HepG2 (cell line): Measurements from ENCODE around the gene FRMD3. TPM values are rescaled to one million over a fixed set of nuclear protein-coding genes. Genes with fewer than 3 reads are reported as not detected.
A peak's percentile ranks its signal among the peaks of the same experiment; 100 is the strongest.

Experiments
- CBX5 ChIP-seq: sonication (generic); formaldehyde crosslinking; IDR thresholded peaks from 2 replicates; pipeline ENCODE4 v1.4.0; 2020; ENCODE audit warnings: missing genetic modification reagents, borderline replicate concordance
- MAX ChIP-seq: IDR thresholded peaks from 2 replicates; pipeline ENCODE4 v1.6.1; 2012; ENCODE audit warnings: inconsistent platforms
- SOX13 ChIP-seq, 3 experiments: fragments of 450-650 bp in 1 of 3; sonication (generic) in 1 of 3; formaldehyde crosslinking in 1 of 3; IDR thresholded peaks in 2 of 3; conservative IDR thresholded peaks in 1 of 3; 2 replicates each; pipeline versions ENCODE4 v1.5.0 to v1.6.1; 2016 to 2020; ENCODE audit warnings: antibody characterized with exemption in 1 of 3, mild to moderate bottlenecking in 1 of 3, missing compliant biosample characterization in 1 of 3, missing genetic modification reagents in 1 of 3, moderate library complexity in 1 of 3
- SPEN ChIP-seq: sonication (generic); formaldehyde crosslinking; IDR thresholded peaks from 2 replicates; pipeline ENCODE4 v1.5.1; 2020; ENCODE audit warnings: low read depth, mild to moderate bottlenecking, missing genetic modification reagents
- TAF15 ChIP-seq: fragments of 200-400 bp; formaldehyde crosslinking; IDR thresholded peaks from one replicate; pipeline ENCODE4 v1.6.1; 2018; ENCODE audit warnings: mild to moderate bottlenecking, low read depth, low read length; ENCODE audit not compliant: poor library complexity, severe bottlenecking
- TFE3 ChIP-seq: IDR thresholded peaks from 2 replicates; pipeline ENCODE4 v1.6.1; 2016
- TGIF2 ChIP-seq: IDR thresholded peaks from 2 replicates; pipeline ENCODE4 v1.6.1; 2016; ENCODE audit warnings: control low read depth, missing compliant biosample characterization
- ZBTB7B ChIP-seq: sonication (generic); formaldehyde crosslinking; IDR thresholded peaks from 2 replicates; pipeline ENCODE4 v1.4.0; 2020; ENCODE audit warnings: missing genetic modification reagents
- ZNF614 ChIP-seq: IDR thresholded peaks from 2 replicates; pipeline ENCODE4 v1.6.1; 2018; ENCODE audit warnings: missing biosample characterization, missing genetic modification reagents, inconsistent platforms, borderline replicate concordance
- ZNF773 ChIP-seq: sonication (generic); formaldehyde crosslinking; IDR thresholded peaks from 2 replicates; pipeline ENCODE4 v1.4.0; 2020; ENCODE audit warnings: missing genetic modification reagents, borderline replicate concordance
- ZNF776 ChIP-seq: sonication (generic); formaldehyde crosslinking; IDR thresholded peaks from 2 replicates; pipeline ENCODE4 v1.4.0; 2020; ENCODE audit warnings: mild to moderate bottlenecking, missing genetic modification reagents
- polyA plus RNA-seq, 8 experiments: library from polyadenylated mRNA; depleted of rRNA in 3 of 8; stranded (reverse) in 7 of 8; unstranded in 1 of 8; fragments of >200 nt; fragmentation: Illumina TruSeq in 4 of 8; extraction: Trizol in 4 of 8; gene quantifications; 2 replicates each; pipeline versions ENCODE4 v1.2.1 to v1.2.3, GENCODE V29; 2011 to 2016; ENCODE audit warnings: low read depth in 4 of 8, missing spikeins in 1 of 8, mixed read lengths in 1 of 8; ENCODE audit not compliant: insufficient read depth in 1 of 8
- total RNA-seq, 5 experiments: library from RNA; depleted of rRNA; stranded (reverse); fragments of >200 nt; fragmentation: Illumina TruSeq; extraction: Trizol; gene quantifications; 2 replicates each; pipeline ENCODE4 v1.2.3, GENCODE V29; 2016; ENCODE audit warnings: low read depth in 1 of 5
- TF ChIP-seq, protein P1 (sequence below): sonication (generic); formaldehyde crosslinking; IDR thresholded peaks from 2 replicates; pipeline ENCODE4 v1.4.0; 2020; ENCODE audit warnings: missing genetic modification reagents, mild to moderate bottlenecking, borderline replicate concordance
- TF ChIP-seq, protein P2 (sequence below): sonication (generic); formaldehyde crosslinking; IDR thresholded peaks from 2 replicates; pipeline ENCODE4 v1.4.0; 2020; ENCODE audit warnings: missing genetic modification reagents
- TF ChIP-seq, protein P3 (sequence below): sonication (generic); formaldehyde crosslinking; IDR thresholded peaks from 2 replicates; pipeline ENCODE4 v1.4.0; 2020; ENCODE audit warnings: missing genetic modification reagents
- TF ChIP-seq, protein P4 (sequence below): sonication (generic); formaldehyde crosslinking; IDR thresholded peaks from 2 replicates; pipeline ENCODE4 v1.5.0; 2020; ENCODE audit warnings: missing genetic modification reagents
- TF ChIP-seq, protein P5 (sequence below): sonication (generic); formaldehyde crosslinking; IDR thresholded peaks from 2 replicates; pipeline ENCODE4 v1.4.0; 2020; ENCODE audit warnings: missing genetic modification reagents
- TF ChIP-seq, protein P6 (sequence below): sonication (generic); formaldehyde crosslinking; IDR thresholded peaks from 2 replicates; pipeline ENCODE4 v1.8.0; 2022; ENCODE audit warnings: missing genetic modification reagents, mild to moderate bottlenecking, inconsistent platforms, borderline replicate concordance

Gene FRMD3
- total and polyA plus RNA-seq, 2 of the 13 experiments (the other 11 are each of a cell fraction or from before 2014, with no cell fraction given) = 3.2 to 7.7 TPM

GRCh38 chr9:83266666-83267496 lies 271.3 kb downstream of the FRMD3 start (continued):
- TF ChIP-seq, protein P1, sequence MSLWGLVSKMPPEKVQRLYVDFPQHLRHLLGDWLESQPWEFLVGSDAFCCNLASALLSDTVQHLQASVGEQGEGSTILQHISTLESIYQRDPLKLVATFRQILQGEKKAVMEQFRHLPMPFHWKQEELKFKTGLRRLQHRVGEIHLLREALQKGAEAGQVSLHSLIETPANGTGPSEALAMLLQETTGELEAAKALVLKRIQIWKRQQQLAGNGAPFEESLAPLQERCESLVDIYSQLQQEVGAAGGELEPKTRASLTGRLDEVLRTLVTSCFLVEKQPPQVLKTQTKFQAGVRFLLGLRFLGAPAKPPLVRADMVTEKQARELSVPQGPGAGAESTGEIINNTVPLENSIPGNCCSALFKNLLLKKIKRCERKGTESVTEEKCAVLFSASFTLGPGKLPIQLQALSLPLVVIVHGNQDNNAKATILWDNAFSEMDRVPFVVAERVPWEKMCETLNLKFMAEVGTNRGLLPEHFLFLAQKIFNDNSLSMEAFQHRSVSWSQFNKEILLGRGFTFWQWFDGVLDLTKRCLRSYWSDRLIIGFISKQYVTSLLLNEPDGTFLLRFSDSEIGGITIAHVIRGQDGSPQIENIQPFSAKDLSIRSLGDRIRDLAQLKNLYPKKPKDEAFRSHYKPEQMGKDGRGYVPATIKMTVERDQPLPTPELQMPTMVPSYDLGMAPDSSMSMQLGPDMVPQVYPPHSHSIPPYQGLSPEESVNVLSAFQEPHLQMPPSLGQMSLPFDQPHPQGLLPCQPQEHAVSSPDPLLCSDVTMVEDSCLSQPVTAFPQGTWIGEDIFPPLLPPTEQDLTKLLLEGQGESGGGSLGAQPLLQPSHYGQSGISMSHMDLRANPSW (CRISPR knock-in tag) = no peak
- TF ChIP-seq SOX13 (IDR thresholded peaks at IDR 0.05) = no peak
- TF ChIP-seq SOX13 (CRISPR knock-in tag; conservative IDR thresholded peaks at IDR 0.05 in 1 of 2, IDR thresholded peaks at IDR 0.05 in 1 of 2) = peak in 1 of 2 experiments; percentile 37; a peak in 1 of 4 replicates
- TF ChIP-seq, protein P2, sequence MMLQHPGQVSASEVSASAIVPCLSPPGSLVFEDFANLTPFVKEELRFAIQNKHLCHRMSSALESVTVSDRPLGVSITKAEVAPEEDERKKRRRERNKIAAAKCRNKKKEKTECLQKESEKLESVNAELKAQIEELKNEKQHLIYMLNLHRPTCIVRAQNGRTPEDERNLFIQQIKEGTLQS (CRISPR knock-in tag) = no peak
- TF ChIP-seq ZNF773 (CRISPR knock-in tag) = no peak
- no peak for TF ChIP-seq ZBTB7B (CRISPR knock-in tag)
- TF ChIP-seq, protein P3, sequence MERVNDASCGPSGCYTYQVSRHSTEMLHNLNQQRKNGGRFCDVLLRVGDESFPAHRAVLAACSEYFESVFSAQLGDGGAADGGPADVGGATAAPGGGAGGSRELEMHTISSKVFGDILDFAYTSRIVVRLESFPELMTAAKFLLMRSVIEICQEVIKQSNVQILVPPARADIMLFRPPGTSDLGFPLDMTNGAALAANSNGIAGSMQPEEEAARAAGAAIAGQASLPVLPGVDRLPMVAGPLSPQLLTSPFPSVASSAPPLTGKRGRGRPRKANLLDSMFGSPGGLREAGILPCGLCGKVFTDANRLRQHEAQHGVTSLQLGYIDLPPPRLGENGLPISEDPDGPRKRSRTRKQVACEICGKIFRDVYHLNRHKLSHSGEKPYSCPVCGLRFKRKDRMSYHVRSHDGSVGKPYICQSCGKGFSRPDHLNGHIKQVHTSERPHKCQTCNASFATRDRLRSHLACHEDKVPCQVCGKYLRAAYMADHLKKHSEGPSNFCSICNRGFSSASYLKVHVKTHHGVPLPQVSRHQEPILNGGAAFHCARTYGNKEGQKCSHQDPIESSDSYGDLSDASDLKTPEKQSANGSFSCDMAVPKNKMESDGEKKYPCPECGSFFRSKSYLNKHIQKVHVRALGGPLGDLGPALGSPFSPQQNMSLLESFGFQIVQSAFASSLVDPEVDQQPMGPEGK = no peak
- no peak for TF ChIP-seq TAF15
- peak; percentile 71; the same call in 1 of the 2 replicates for TF ChIP-seq TGIF2 (CRISPR knock-in tag)
- peak; percentile 24; the same call in 1 of the 2 replicates for TF ChIP-seq CBX5
- TF ChIP-seq TFE3 (CRISPR knock-in tag) = no peak
- no peak for TF ChIP-seq ZNF614 (CRISPR knock-in tag)
- TF ChIP-seq, protein P4, sequence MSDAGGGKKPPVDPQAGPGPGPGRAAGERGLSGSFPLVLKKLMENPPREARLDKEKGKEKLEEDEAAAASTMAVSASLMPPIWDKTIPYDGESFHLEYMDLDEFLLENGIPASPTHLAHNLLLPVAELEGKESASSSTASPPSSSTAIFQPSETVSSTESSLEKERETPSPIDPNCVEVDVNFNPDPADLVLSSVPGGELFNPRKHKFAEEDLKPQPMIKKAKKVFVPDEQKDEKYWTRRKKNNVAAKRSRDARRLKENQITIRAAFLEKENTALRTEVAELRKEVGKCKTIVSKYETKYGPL = no peak
- peak; percentile 49; the same call in 1 of the 2 replicates for TF ChIP-seq SPEN (CRISPR knock-in tag)
- peak; percentile 95 for TF ChIP-seq MAX
- TF ChIP-seq, protein P5, sequence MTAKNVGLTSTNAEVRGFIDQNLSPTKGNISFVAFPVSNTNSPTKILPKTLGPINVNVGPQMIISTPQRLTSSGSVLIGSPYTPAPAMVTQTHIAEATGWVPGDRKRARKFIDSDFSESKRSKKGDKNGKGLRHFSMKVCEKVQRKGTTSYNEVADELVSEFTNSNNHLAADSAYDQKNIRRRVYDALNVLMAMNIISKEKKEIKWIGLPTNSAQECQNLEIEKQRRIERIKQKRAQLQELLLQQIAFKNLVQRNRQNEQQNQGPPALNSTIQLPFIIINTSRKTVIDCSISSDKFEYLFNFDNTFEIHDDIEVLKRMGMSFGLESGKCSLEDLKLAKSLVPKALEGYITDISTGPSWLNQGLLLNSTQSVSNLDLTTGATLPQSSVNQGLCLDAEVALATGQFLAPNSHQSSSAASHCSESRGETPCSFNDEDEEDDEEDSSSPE (CRISPR knock-in tag) = peak; percentile 50; the same call in 1 of the 2 replicates
- no peak for TF ChIP-seq ZNF776 (CRISPR knock-in tag)
- TF ChIP-seq, protein P6, sequence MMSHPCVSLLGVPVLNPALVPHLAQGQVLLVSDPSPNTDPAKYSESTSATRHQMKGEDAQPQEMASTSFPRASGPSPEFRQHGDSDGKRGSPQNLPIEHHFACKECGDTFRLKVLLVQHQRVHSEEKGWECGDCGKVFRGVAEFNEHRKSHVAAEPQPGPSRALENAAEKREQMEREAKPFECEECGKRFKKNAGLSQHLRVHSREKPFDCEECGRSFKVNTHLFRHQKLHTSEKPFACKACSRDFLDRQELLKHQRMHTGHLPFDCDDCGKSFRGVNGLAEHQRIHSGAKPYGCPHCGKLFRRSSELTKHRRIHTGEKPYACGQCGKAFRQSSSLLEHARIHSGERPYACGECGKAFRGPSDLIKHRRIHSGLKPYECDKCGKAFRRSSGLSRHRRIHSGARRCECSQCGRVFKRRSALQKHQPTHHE (CRISPR knock-in tag) = 0 out of 2 replicates have a peak, but pooled peaks have one; percentile 35
